OCI-LY3 (cell line): ENCODE data around the gene SND1.

Experiments used
- H2AFZ ChIP-seq: fragments of 200-600, 300-600 bp; shearing (Covaris generic); 2 replicates; pipeline ENCODE4 v1.6.0; 2014; ENCODE audit warnings: antibody characterized with exemption, low read depth, low read length
- H3K27ac ChIP-seq: fragments of 200-600, 300-600 bp; sonication (generic); 2 replicates; pipeline ENCODE4 v1.5.1; 2014; ENCODE audit warnings: mild to moderate bottlenecking, low read length, moderate library complexity, mixed read lengths
- H3K27me3 ChIP-seq: fragments of 200-600, 300-600 bp; sonication (generic); 2 replicates; pipeline ENCODE4 v1.6.1; 2014; ENCODE audit warnings: low read depth, low read length, mixed read lengths
- H3K36me3 ChIP-seq: fragments of 200-600, 300-600 bp; sonication (generic); replicated peaks from 2 replicates; pipeline ENCODE3; 2014; ENCODE audit warnings: low read depth, low read length, mixed read lengths
- H3K4me1 ChIP-seq: fragments of 300-600, 200-600 bp; sonication (generic); 2 replicates; pipeline ENCODE4 v1.6.1; 2014; ENCODE audit warnings: low read length, mixed read lengths
- H3K4me2 ChIP-seq: fragments of 200-600, 300-600 bp; sonication (generic); 2 replicates; pipeline ENCODE4 v1.6.1; 2014; ENCODE audit warnings: low read length, mixed read lengths
- H3K4me3 ChIP-seq: fragments of 300-600, 200-600 bp; sonication (generic); 2 replicates; pipeline ENCODE4 v1.5.1; 2014; ENCODE audit warnings: antibody characterized with exemption, mild to moderate bottlenecking, low read length, moderate library complexity
- H3K79me2 ChIP-seq: fragments of 300-600, 200-600 bp; shearing (Covaris generic); 2 replicates; pipeline ENCODE4 v1.6.1; 2014; ENCODE audit warnings: mild to moderate bottlenecking, low read length, mixed read lengths
- H3K9ac ChIP-seq: fragments of 300-600, 200-600 bp; shearing (Covaris generic); 2 replicates; pipeline ENCODE4 v1.6.0; 2014; ENCODE audit warnings: mild to moderate bottlenecking, low read length, moderate library complexity
- H3K9me3 ChIP-seq: fragments of 200-600, 300-600 bp; shearing (Covaris generic); 2 replicates; pipeline ENCODE4 v1.6.1; 2014; ENCODE audit warnings: low read length, mixed read lengths; ENCODE audit not compliant: insufficient read depth
- H4K20me1 ChIP-seq: fragments of 200-600, 300-600 bp; sonication (generic); 2 replicates; pipeline ENCODE4 v1.6.1; 2016; ENCODE audit warnings: low read length, mixed read lengths; ENCODE audit not compliant: insufficient read depth
- CTCF ChIP-seq: fragments of 200-600, 300-600 bp; sonication (generic); IDR thresholded peaks from 2 replicates; pipeline ENCODE4 v1.5.1; 2014; ENCODE audit warnings: antibody characterized with exemption, low read length, low read depth
- EZH2phosphoT487 ChIP-seq: fragments of 200-600 bp; shearing (Covaris generic); IDR thresholded peaks from 2 replicates; pipeline ENCODE4 v1.6.1; 2018; ENCODE audit warnings: antibody characterized with exemption, mixed run types, low read depth

Gene SND1

GRCh38 chr7:127760436-127761031 is 108.5 kb downstream of the SND1 start:
- Histone ChIP-seq H3K27ac (no peak overlapping the region), H3K9ac (no peak overlapping the region), H3K4me1 (peaks cover 18% of the 10 kb centered on the region), H3K79me2 (peaks cover 97% of the 10 kb centered on the region), H3K9me3 (no peaks in the 10 kb centered on the region), H3K36me3 (peaks cover 16% of the 10 kb centered on the region), H2AFZ (no peak overlapping the region), H3K27me3 (no peaks in the 10 kb centered on the region), H3K4me3 (no peak overlapping the region), H4K20me1 (peaks cover 90% of the 10 kb centered on the region), H3K4me2 (no peak overlapping the region)
- TF ChIP-seq CTCF (no peak), EZH2phosphoT487 (no peak)

GRCh38 chr7:127761196-127761595 is 109.2 kb downstream of the SND1 start:
- H3K27me3 ChIP-seq: no peaks in the 10 kb centered on the region
- peaks cover 97% of the 10 kb centered on the region for H3K79me2 ChIP-seq
- H4K20me1 ChIP-seq: peaks cover 87% of the 10 kb centered on the region
- no peak overlapping the region for H3K4me3 ChIP-seq
- peaks cover 21% of the 10 kb centered on the region for H3K36me3 ChIP-seq
- no peaks in the 10 kb centered on the region for H3K9me3 ChIP-seq
- H3K4me1 ChIP-seq: peaks cover 12% of the 10 kb centered on the region
- no peak for TF ChIP-seq EZH2phosphoT487
- no peak for TF ChIP-seq CTCF
- H3K4me2 ChIP-seq: no peak overlapping the region
- H2AFZ ChIP-seq: no peak overlapping the region
- H3K27ac ChIP-seq: no peak overlapping the region
- no peak overlapping the region for H3K9ac ChIP-seq

- Histone ChIP-seq H3K4me1 (peaks cover 12% of the 10 kb centered on the region), H3K79me2 (peaks cover 95% of the 10 kb centered on the region), H4K20me1 (peaks cover 86% of the 10 kb centered on the region), H3K9me3 (no peaks in the 10 kb centered on the region), H3K4me2 (0 out of 2 replicates have a peak overlapping the region, but pooled peaks have one; percentile 4), H3K4me3 (no peak overlapping the region), H3K9ac (no peak overlapping the region), H3K27me3 (no peaks in the 10 kb centered on the region), H3K36me3 (peaks cover 22% of the 10 kb centered on the region), H2AFZ (no peak overlapping the region), H3K27ac (no peak overlapping the region)
- TF ChIP-seq EZH2phosphoT487 (no peak), CTCF (no peak)
Measured at GRCh38 chr7:127764681-127765080, 112.7 kb downstream of the SND1 start.

- H3K4me3 ChIP-seq: no peak overlapping the region
- peaks cover 22% of the 10 kb centered on the region for H3K36me3 ChIP-seq
- no peaks in the 10 kb centered on the region for H3K9me3 ChIP-seq
- H4K20me1 ChIP-seq: peaks cover 86% of the 10 kb centered on the region
- H3K4me1 ChIP-seq: peaks cover 17% of the 10 kb centered on the region
- H2AFZ ChIP-seq: no peak overlapping the region
- TF ChIP-seq EZH2phosphoT487 (no peak), CTCF (no peak)
- H3K79me2 ChIP-seq: peaks cover 95% of the 10 kb centered on the region
- 0 out of 2 replicates have a peak overlapping the region, but pooled peaks have one; percentile 4 for H3K4me2 ChIP-seq
- no peak overlapping the region for H3K27ac ChIP-seq
- H3K9ac ChIP-seq: no peak overlapping the region
- no peaks in the 10 kb centered on the region for H3K27me3 ChIP-seq
Measured at GRCh38 chr7:127765150-127765549, 113.2 kb downstream of the SND1 start.
